GM13977 (cell line): ENCODE data around the gene CLEC16A.
"Not testable (repeated sequence)": the region's sequence is repeated elsewhere in the genome, so short reads cannot be mapped to it uniquely, and the experiment has no call there.

ENCODE experiments used
- DNase-seq: peaks from one replicate; pipeline ENCODE4 v3.0.0; 2012; ENCODE audit warnings: low spot score
- CTCF ChIP-seq: IDR thresholded peaks from 2 replicates; pipeline ENCODE4 v1.5.1; 2012; ENCODE audit warnings: mild to moderate bottlenecking, control low read depth; ENCODE audit not compliant: insufficient read depth; ENCODE audit errors: extremely low read depth, missing control alignments
- in situ Hi-C: fragments of 300-500 bp; cut with MboI; formaldehyde crosslinking; loops from one replicate; pipeline ENCODE4 v1.12.0; 2022; ENCODE audit warnings: low sequenced_read_pairs, low pct_unique_long_range_greater_than_20kb, mixed read lengths, inconsistent platforms; ENCODE audit not compliant: unreplicated experiment

CLEC16A gene

GRCh38 chr16:11101283-11101682 lies 156.9 kb downstream of the CLEC16A start:
- no peak for TF ChIP-seq CTCF
- in situ Hi-C loops = no loop called here
- no peak for DNase-seq

GRCh38 chr16:11101695-11102522 lies 157.5 kb downstream of the CLEC16A start:
- DNase-seq = no peak
- no peak for TF ChIP-seq CTCF
- in situ Hi-C loops = no loop called here

GRCh38 chr16:11102523-11102898 lies 158.1 kb downstream of the CLEC16A start:
- no peak for TF ChIP-seq CTCF
- in situ Hi-C loops = no loop called here
- no peak for DNase-seq

GRCh38 chr16:11103301-11103700 lies 158.9 kb downstream of the CLEC16A start:
- DNase-seq, in situ Hi-C loops: not testable (repeated sequence)

GRCh38 chr16:11104168-11105037 lies 160.0 kb downstream of the CLEC16A start:
- no peak for DNase-seq
- TF ChIP-seq CTCF = no peak
- in situ Hi-C loops = no loop called here

GRCh38 chr16:11105038-11105903 lies 160.9 kb downstream of the CLEC16A start:
- TF ChIP-seq CTCF = no peak
- peak; percentile 68 for DNase-seq
- in situ Hi-C loops = no loop called here
